Peyer's patch (tissue), 4 donors: ENCODE results near the gene CPNE8. TPM values are rescaled to one million over a fixed set of nuclear protein-coding genes. Genes with fewer than 3 reads are reported as not detected.

Experiments
- DNase-seq, 3 donors: peaks; one replicate each; pipeline ENCODE4 v3.0.0-alpha.2; 2017 to 2019
- H3K27ac ChIP-seq, 4 donors: fragments of 200-600 bp; sonication (generic); one replicate each; pipeline ENCODE4 v1.5.1; 2016 to 2019
- H3K27me3 ChIP-seq, 2 donors: fragments of 200-600 bp; sonication (generic); one replicate each; pipeline ENCODE4 v1.5.1; 2019
- H3K36me3 ChIP-seq, 3 donors: fragments of 200-600 bp; sonication (generic); one replicate each; pipeline ENCODE4 v1.5.1; 2016 to 2019
- H3K4me1 ChIP-seq, 4 donors: fragments of 200-600 bp; sonication (generic); one replicate each; pipeline ENCODE4 v1.5.1; 2016 to 2019
- H3K4me3 ChIP-seq, 4 donors: fragments of 200-600 bp; sonication (generic); 1 replicate in 3 of 4; 2 replicates in 1 of 4; pipeline ENCODE4 v1.5.1; 2016 to 2019; ENCODE audit warnings: mild to moderate bottlenecking in 1 of 4
- H3K9me3 ChIP-seq, 4 donors: fragments of 200-600 bp; sonication (generic); one replicate each; pipeline ENCODE4 v1.5.1; 2016 to 2019; ENCODE audit warnings: mild to moderate bottlenecking in 1 of 4
- POLR2A ChIP-seq, 2 donors: fragments of 450-650 bp; IDR thresholded peaks; one replicate each; pipeline ENCODE4 v1.5.1; 2017; ENCODE audit warnings: antibody characterized with exemption in 2 of 2, mild to moderate bottlenecking in 2 of 2, moderate library complexity in 2 of 2
- total RNA-seq, 4 donors: library from RNA; depleted of rRNA; stranded (reverse); fragments of >200 nt; gene quantifications; one replicate each; pipeline ENCODE4 v1.1.0, GENCODE V29; 2016
- TF ChIP-seq, protein P1 (sequence below), 6 experiments: fragments of 450-650 bp in 4 of 6; fragments of 200-600 bp in 2 of 6; sonication (generic) in 1 of 6; IDR thresholded peaks; one replicate each; pipeline ENCODE4 v1.5.1; 2017 to 2019; ENCODE audit warnings: antibody characterized with exemption in 6 of 6, mild to moderate bottlenecking in 3 of 6, moderate library complexity in 1 of 6

Gene CPNE8
- total RNA-seq, 4 donors from 2014 or later, result 4.4 to 23.1 (median 8.0) TPM

DNA sequence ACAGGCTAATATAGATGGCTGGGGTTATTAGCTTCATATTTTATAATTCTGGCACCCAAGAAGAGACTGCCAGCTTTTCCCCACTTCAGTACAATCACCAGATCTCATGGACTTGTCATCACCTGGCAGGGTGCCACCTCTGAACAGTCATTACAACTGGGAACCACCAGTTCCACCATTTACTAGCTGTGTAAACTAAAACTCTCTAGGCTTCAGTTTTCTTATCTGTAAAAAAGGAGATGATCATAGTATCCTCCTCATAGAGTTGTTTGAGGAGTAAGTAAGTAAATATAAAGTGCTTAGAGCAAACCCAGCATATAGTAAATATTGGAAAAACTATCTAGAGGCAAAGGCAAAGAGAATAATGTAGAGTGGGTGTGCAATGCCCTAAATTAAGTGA lies 19.3 kb downstream of the CPNE8 start:
- H3K27me3 ChIP-seq, result no peaks in the 10 kb centered on the region
- no peaks in the 10 kb centered on the region for H3K4me1 ChIP-seq
- DNase-seq, result peak in 2 of 3 donors; percentile 55 to 73
- no peaks in the 10 kb centered on the region for H3K36me3 ChIP-seq
- no peak overlapping the region for H3K4me3 ChIP-seq
- H3K27ac ChIP-seq, result no peak overlapping the region
- TF ChIP-seq POLR2A (IDR thresholded peaks at IDR 0.05), result no peak
- TF ChIP-seq, protein P1, sequence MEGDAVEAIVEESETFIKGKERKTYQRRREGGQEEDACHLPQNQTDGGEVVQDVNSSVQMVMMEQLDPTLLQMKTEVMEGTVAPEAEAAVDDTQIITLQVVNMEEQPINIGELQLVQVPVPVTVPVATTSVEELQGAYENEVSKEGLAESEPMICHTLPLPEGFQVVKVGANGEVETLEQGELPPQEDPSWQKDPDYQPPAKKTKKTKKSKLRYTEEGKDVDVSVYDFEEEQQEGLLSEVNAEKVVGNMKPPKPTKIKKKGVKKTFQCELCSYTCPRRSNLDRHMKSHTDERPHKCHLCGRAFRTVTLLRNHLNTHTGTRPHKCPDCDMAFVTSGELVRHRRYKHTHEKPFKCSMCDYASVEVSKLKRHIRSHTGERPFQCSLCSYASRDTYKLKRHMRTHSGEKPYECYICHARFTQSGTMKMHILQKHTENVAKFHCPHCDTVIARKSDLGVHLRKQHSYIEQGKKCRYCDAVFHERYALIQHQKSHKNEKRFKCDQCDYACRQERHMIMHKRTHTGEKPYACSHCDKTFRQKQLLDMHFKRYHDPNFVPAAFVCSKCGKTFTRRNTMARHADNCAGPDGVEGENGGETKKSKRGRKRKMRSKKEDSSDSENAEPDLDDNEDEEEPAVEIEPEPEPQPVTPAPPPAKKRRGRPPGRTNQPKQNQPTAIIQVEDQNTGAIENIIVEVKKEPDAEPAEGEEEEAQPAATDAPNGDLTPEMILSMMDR (IDR thresholded peaks at IDR 0.05), result peak in 1 of 6 experiments; percentile 3
- no peaks in the 10 kb centered on the region for H3K9me3 ChIP-seq

DNA sequence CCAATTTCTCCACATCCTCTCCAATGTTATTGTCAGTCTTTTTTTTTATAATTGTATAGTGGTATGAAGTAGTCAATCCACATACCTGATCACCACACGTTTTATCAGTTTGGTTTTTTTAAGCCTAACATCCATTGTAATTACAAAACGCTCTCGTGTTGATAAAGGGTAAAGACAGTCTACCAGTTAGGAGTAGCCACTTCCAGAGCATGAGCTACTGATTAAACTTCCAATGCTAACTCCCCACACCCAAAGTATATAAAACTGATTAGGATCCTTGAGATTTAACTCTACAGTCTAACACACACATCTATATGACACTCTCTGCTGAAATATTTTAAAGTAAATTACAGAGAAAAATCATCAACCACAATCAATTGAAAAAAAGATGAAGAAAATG lies 20.7 kb downstream of the CPNE8 start:
- no peak overlapping the region for H3K27ac ChIP-seq
- no peaks in the 10 kb centered on the region for H3K4me1 ChIP-seq
- no peak for TF ChIP-seq POLR2A (IDR thresholded peaks at IDR 0.05)
- TF ChIP-seq, protein P1 (IDR thresholded peaks at IDR 0.05), result no peak
- no peaks in the 10 kb centered on the region for H3K36me3 ChIP-seq
- DNase-seq, result no peak
- H3K27me3 ChIP-seq, result no peaks in the 10 kb centered on the region
- no peaks in the 10 kb centered on the region for H3K9me3 ChIP-seq
- H3K4me3 ChIP-seq, result no peak overlapping the region

DNA sequence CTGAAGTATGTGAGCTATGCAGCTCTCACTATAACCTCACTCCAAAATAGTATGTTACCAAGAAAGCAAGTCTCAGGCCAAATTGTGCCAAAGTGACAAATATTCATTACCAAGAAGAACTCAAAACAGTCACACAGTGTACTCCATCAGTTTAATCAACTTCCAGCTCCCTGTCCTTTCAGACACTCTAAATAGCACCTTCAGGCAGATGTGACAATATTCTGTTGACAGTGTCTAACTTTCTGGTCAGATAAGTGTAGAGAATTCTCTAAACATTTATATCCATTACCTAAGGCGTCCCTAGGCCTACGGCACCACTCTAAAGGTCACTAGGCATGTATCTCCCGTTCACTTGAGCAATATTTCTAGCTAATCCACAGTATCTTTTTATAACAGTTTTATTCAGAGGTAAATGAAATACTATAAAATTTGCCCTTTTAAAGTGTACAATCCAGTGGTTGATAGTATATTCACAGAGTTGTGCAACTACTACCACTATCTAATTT lies 21.7 kb downstream of the CPNE8 start:
- H3K4me1 ChIP-seq, result no peaks in the 10 kb centered on the region
- no peak overlapping the region for H3K27ac ChIP-seq
- no peak for DNase-seq
- no peaks in the 10 kb centered on the region for H3K36me3 ChIP-seq
- TF ChIP-seq, protein P1 (IDR thresholded peaks at IDR 0.05), result no peak
- no peak for TF ChIP-seq POLR2A (IDR thresholded peaks at IDR 0.05)
- no peaks in the 10 kb centered on the region for H3K9me3 ChIP-seq
- H3K27me3 ChIP-seq, result no peaks in the 10 kb centered on the region
- no peak overlapping the region for H3K4me3 ChIP-seq

DNA sequence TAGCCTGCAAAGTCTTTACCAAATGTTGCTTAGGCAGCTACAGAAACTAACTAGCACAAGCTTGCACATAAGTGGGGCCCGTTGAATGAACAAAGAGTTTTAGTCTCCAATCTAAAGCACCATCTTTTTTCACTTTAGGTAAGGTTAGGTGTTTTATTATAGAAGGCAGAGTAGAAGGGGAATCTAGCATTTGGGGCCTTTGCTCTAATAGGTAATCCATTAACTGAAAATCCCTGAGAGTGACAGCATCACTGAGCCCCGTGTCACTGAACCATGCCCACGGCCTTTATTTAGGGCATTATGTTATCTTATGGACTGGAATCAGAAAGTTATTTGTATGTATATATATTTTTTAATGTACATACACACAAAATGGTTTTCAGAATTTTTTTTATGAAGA lies 25.1 kb downstream of the CPNE8 start:
- no peak overlapping the region for H3K4me3 ChIP-seq
- no peak overlapping the region for H3K27ac ChIP-seq
- no peak for DNase-seq
- H3K27me3 ChIP-seq, result no peaks in the 10 kb centered on the region
- H3K36me3 ChIP-seq, result no peaks in the 10 kb centered on the region
- TF ChIP-seq POLR2A (IDR thresholded peaks at IDR 0.05), result no peak
- TF ChIP-seq, protein P1 (IDR thresholded peaks at IDR 0.05), result no peak
- H3K4me1 ChIP-seq, result no peaks in the 10 kb centered on the region
- H3K9me3 ChIP-seq, result no peaks in the 10 kb centered on the region

DNA sequence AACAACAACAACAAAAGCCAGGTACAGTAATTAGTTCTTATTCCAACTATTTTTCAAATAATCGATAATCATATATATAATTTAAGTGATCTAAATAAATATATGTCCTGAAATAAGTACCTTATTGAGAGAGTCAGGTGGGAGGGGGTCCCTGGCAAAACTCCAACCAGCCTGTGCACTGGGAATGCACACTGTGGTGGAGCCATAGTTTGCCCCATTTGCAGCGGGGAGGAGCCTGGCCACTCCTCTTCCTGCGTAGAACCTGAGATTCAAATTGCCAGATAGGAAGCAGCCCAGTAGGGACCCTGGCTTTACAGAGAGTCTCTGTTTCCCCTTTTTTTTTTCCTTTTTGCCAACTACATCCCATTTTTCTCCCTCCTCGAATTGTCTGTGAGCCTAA lies 26.4 kb downstream of the CPNE8 start:
- no peak for TF ChIP-seq POLR2A (IDR thresholded peaks at IDR 0.05)
- H3K9me3 ChIP-seq, result no peaks in the 10 kb centered on the region
- H3K27me3 ChIP-seq, result no peaks in the 10 kb centered on the region
- H3K36me3 ChIP-seq, result no peaks in the 10 kb centered on the region
- no peak for DNase-seq
- H3K4me1 ChIP-seq, result no peaks in the 10 kb centered on the region
- no peak overlapping the region for H3K4me3 ChIP-seq
- H3K27ac ChIP-seq, result no peak overlapping the region

DNA sequence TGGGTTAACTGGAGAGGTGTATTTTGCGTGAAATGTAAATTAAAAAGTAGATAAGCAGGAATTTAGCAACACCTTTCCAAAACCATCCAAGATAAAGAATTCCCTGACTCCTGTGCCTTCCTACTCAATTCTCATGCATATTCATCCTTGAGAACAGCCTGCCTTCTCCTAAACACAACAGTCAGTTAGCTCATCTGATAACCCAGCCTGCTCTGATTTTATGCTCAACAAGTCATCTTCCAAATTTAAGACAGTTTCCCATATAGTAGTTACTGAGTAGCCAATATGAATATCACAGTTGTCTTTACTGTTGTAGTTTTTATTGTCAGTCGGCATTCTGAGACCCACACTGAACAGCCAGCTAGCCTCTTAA lies 27.1 kb downstream of the CPNE8 start:
- Histone ChIP-seq H3K9me3 (no peaks in the 10 kb centered on the region), H3K27ac (no peak overlapping the region), H3K27me3 (no peaks in the 10 kb centered on the region), H3K4me3 (no peak overlapping the region), H3K36me3 (no peaks in the 10 kb centered on the region), H3K4me1 (no peaks in the 10 kb centered on the region)
- DNase-seq, result no peak
- TF ChIP-seq POLR2A (IDR thresholded peaks at IDR 0.05), result no peak
- TF ChIP-seq, protein P1 (IDR thresholded peaks at IDR 0.05), result no peak
